GM21367 (cell line): ENCODE data around the gene BUD23.
"Not testable (repeated sequence)": the region's sequence is repeated elsewhere in the genome, so short reads cannot be mapped to it uniquely, and the experiment has no call there.

Experiments used
- ATAC-seq: cut with Tn5 transposase; IDR thresholded peaks from one replicate; pipeline ENCODE4 v1.9.1; 2021; ENCODE audit not compliant: unreplicated experiment

Gene BUD23

DNA sequence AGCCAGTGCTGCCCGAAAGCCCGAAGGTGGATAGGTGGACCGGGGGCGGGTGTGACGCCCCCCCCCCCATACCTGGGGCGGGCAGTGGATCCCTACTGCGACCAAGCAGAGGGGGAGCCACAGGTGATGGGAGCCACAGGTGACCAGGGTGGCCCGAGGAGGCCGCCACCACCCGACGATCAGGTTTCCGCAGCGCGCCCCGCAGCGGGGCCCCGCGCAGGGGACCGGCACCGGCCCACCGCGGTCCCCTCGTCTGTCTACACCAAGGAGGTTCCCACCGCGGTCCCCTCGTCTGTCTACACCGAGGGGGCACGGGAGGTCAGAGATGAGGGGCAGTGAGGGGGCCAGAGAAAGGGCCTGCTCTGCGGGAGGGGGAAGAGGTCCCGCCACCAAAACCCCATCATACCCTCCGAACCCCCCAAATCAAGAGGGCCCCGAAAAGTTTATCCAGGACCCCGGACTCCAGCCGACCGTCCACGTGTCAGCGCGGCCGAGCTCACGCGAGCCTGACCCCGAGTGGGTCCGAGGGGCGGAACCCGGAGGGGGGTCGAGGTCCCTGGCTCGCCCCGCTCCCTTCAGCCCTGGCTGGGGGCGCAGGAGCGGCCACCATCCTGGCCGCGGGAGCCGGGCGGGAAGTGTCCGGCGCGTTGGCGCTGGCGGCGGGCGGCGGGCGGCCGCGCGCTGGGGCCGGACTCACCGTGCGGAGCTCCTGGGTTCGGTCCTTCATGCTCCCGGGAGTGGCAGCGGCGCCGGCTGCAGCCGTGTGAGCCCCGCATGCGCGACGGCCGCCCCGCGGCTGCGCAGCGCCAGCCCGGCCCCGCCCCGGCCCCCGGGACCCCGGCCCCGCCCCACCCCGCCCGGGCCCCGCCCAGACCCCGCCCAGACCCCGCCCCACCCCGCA, 35.8 kb downstream of the BUD23 start, which contains the start of gene STX1A:
Gene STX1A, minus strand, starts transcription at position 765 of the 901 bp plus-strand sequence. Its CDS starts 38 bp downstream, at position 727.
- peak; percentile 54 for ATAC-seq

DNA sequence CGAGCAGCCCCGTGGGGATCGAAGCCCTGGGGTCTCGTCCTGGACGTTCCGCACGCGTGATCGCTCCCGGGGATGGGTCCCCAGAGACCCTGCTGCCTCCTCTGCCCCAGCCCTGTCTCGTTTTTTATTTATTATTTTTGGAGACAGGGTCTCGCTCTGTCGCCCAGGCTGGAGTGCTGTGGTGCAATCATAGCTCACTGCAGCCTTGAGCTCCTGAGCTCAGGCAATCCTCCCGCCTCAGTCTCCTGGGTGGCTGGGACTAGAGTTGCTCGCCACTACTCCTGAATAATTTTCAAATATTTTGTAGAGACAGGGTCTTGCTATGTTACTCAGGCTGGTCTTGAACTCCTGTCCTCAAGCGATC, 36.4 kb downstream of the BUD23 start:
- no peak for ATAC-seq

DNA sequence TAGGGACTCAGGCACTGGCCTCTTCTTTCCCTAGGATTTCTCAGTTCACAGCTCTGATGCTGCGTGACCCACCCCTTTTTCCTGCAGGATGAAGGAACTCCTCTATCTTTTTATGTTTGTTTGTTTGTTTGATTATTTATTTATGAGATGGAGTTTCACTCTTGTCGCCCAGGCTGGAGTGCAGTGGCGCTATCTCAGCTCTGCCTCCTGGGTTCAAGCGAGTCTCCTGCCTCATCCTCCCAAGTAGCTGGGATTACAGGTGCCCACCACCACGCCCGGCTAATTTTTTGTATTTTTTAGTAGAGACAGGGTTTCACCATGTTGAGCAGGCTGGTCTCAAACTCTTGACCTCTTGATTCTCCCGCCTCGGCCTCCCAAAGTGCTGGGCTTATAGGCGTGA, 37.0 kb downstream of the BUD23 start:
- ATAC-seq = not testable (repeated sequence)

DNA sequence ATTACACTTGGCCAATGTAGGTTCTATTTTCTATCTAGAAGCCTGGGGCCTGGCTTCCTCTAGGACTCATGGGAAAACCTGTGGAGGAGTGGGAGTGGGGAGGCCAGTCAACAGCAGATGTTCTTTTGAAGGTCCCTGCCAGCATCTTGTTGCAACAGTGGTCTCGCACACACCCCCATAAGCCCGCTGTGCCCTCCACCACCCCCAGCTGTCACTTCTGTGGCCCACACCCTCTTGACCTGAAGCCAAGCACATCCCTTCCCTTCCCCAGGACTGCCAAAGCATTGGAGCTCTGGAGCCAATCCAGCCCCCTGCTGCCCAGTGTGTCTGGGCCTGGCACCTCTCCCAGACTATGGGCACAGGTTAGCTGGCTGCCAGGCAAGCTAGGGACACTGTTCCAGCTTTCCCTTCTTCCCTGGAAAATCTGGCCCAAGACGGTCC, 38.0 kb downstream of the BUD23 start:
- ATAC-seq = no peak

DNA sequence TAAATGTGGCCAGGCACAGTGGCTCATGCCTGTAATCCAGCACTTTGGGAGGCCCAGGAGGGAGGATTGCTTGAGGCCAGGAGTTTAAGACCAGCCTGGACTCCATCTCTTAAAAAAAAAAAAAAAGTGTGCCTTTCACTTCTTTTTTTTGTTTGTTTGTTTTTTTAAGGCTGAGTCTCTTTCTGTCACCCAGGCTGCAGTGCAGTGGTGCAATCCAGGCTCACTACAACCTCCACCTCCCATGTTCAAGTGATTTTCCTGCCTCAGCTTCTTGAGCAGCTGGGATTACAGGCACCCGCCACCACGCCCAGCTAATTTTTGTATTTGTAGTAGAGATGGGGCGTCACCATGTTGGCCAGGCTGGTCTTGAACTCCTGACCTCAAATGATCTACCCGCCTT, 38.8 kb downstream of the BUD23 start:
- ATAC-seq = not testable (repeated sequence)

DNA sequence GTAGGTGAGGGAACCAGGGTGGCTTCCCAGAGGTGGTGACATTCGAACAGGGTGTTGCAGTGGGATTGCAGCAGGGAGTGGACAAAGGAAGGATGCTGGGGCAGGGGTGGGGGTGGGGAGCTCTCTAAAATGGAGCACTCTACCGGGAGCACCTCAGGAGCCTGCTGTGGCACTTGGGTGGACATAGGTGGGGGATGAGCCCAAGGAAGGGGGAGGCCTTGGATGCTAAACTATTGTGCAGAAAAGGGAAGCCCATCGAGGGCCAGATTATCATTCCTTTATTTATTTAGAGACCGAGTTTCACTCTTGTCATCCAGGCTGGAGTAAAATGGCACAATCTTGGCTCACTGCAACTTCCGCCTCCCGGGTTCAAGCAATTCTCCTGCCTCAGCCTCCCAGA, 39.4 kb downstream of the BUD23 start:
- ATAC-seq = no peak

DNA sequence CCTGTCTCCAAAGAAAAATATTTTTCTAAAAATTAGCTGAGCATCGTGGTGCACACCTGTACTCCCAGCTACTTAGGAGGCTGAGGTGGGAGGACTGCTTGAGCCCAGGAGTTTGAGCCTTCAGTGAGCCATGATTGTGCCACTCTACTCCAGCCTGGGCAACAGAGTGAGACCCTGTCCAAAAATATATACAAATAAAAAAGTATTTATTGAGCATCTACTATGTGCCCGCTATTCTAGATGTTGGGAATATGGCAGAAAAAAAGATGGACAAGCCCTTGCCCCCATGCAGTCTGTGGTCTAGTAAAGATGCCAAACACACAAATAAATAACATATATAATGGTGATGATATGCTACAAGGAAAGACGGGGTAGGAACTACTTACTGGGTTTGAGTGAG, 40.4 kb downstream of the BUD23 start:
- no peak for ATAC-seq

DNA sequence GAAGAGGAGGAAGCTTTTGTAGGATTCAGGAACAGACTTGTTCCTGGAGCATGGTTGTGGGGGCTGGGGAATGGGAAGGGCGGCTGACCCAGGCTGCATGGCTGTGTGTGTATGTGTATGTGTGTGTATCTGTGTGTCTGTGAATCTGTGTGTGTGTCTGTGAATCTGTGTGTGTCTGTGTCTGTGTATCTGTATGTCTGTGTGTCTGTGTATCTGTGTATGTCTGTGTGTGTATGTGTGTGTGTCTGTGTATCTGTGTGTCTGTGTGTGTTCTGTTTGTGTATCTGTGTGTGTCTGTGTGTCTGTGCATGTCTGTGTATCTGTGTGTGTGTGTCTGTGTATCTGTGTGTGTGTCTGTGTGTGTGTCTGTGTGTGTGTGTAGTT, 42.7 kb downstream of the BUD23 start:
- no peak for ATAC-seq

DNA sequence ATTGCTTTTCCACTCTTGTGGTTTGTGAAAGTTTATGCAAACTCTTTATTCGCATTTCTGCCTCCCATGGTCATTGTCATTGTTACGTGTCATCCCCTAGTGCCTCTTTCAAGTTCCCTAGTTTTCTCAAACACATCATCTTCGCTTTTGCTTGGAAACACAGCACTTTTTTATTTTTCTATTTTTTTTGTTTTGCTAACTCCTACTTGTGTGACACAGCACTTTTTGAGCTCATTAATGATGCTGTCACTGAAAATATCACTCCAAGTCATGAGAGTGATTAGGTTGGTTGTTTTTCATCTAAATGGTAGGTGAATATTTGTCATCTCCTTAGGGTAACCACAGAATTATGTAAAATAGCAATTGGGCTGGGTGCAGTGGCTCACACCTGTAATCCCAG, 44.6 kb downstream of the BUD23 start:
- ATAC-seq = no peak

DNA sequence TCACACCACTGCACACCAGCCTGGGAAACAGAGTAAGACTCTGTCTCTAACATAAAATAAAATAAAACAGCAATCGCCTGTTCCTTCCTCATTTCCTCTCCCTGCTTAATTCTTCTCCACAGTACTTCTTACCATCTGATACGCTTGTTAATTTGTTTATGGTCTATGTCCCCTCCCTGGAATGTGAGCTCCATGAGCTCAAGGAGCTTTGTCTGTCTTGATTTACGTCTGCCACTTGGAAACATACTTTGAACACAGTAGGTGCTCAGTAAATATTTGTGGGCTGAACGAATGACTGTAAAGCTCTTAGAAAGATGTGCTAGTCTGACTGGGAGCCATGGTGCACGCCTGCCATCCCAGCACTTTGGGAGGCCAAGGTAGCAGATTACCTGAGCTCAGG, 45.2 kb downstream of the BUD23 start:
- ATAC-seq = no peak

DNA sequence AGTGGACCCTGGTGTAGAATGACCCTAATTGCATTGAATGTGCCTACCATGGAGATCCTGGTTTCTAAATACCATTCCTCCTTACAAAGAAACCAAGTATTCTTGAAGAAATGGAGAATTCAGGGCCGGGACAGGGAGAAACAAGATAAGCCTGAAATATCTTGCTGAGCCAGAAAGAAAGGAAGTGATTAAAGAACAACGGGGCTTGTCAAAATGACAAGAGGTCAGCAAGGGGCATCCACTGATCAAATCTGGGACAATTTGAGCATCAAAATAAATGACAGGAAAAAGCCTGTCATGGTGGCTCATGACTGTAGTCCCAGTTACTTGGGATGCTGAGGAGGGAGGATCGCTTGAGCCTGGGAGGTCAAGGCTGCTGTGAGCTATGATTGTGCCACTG, 47.1 kb downstream of the BUD23 start:
- no peak for ATAC-seq

DNA sequence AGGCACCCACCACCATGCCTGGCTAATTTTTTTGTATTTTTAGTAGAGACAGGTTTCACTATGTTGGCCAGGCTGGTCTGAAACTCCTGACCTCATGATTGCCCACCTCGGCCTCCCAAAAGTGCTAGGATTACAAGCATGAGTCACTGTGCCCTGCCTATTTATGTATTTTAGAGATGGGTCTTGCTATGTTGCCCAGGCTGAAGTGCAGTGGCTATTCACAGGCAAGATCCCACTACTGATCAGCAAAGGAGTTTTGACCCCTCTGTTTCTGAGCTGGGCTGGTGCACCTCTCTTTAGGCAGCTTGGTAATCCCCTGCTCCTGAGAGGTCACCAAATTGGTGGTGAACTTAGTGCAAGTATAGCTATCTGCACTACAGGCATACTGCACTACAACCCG, 49.0 kb downstream of the BUD23 start:
- no peak for ATAC-seq

DNA sequence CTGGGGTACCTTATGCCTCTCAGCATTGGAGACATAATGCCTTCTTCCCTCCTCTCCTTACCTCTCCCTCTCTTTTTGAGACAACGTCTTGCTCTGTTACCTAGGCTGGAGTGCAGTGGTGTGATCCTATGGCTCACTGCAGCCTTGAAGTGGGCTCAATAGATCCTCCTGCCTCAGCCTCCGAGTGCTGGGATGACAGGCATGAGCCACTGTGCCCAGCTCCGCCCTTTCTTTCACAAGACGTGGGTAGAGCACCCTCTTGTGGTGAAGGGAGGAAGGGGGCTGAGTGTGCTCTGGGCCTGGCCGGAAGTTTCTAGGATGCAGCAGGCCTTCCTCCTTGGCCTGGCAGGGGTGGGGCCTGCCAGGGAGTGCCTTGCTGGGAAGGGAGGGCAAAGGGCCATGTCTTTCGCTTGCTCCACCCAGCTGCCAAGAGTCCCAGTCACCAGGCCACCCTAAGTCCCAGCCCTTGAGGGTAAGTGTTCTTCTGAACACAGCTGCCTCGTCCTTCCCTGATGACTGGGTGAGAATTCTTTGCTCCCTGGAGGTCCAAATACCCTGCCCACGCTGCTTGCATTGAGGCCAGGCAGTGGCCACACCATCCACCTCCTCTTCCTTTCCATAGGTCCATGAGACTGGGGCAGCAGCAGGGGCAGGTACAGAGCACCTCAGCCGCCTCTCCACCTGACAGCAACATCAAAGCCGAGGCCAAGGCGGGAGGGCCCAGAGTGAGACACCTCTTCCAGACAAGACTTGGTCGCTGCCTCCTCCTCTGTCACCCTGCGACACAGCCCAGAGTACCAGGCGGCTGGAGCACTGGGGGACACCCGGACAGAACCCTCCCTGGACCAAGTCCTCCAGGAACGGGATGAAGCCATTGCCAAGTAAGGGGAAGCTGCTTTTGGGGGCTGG, 51.5 kb downstream of the BUD23 start:
- no peak for ATAC-seq

DNA sequence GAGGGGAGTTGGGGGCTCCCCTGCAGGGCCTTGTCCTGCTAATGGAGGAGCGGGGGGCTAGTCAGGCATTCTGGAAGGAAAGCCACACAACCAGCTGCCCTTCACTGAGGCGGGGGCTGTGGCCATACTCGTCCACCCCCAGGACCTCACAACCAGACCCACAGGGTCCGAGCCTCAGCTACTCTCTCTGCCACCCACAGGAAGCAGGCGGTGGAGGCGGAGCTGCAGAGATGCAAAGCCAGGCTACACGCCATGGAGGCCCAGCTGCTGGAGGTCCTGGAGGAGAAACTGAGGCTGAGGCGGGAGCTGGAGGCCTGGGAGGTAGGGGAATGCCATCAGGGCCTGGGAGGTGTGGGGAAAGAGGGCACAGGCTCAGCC, 52.1 kb downstream of the BUD23 start:
- ATAC-seq = no peak

DNA sequence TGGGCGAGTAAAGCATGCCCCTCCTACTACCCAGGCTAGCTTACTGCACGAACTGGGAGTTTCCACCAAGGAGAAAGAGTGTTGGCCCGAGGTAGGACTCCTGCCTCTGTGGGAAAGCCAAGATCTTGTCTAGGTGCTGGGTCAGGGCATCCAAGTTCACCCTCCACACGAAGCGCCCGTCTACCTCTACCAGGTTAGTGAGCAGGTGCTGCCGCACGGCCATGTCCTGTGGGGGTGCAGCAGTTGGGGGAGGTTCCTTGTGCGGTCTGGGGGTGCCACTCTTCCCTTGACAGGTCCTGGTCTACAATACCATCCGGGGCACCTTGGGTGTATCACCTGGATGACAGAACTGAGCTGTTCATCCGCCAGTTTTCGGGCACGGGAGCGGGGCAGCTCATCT, 53.5 kb downstream of the BUD23 start:
- no peak for ATAC-seq

DNA sequence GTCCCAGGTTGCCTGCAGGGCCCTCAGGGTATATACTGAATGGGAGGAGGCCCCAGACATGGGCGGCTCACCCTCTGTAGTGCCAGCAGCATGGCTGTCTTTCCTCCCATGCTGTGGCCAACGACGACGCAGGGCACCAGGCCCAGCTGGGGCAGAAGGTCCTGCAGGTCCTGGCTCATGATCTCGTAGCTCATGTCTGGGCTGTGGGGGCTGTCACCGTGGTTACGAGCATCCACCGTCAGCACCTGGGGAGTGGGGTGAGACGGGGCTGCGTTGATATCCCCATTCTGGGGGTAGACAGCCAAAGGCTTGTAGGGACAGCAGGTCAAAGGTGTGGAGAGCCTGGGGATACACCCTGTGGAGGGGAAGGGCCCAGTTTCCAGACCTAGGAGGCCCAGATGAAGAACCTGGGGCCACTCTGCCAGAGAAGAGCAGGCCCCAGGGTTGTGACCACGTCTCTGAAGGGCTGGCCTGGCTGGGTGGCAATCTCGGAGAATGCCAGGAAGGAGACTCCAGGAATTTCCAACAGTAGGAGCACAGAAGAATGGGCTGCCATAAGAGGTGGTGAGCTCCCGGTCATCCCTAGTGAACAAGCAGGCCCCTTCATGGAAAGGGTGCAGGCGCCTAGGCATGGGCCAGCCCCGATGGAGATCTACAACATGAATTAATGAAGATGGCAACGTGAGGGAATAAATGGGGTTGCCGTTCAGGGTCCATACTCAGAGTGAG, 54.3 kb downstream of the BUD23 start:
- ATAC-seq = no peak

DNA sequence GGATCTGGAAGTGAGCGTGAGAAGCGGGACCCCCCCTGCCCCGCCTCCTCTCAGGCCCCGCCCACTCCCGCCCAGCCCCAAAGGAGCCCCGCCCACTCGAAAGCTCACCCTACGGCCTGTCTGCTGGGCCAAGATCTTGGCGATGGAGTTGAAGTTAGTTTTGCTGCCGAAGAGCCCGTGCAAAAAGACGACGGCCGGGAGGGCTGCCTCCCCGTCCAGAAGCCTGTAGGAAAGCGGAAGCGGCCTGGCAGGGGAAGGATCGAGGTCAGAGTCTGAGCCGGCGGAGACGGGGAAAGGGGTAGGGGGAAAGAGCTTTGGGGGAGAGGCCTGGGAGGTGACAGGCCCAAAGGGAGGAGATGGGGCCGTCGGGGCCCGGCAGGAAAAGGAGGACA, 54.8 kb downstream of the BUD23 start:
- ATAC-seq = no peak

DNA sequence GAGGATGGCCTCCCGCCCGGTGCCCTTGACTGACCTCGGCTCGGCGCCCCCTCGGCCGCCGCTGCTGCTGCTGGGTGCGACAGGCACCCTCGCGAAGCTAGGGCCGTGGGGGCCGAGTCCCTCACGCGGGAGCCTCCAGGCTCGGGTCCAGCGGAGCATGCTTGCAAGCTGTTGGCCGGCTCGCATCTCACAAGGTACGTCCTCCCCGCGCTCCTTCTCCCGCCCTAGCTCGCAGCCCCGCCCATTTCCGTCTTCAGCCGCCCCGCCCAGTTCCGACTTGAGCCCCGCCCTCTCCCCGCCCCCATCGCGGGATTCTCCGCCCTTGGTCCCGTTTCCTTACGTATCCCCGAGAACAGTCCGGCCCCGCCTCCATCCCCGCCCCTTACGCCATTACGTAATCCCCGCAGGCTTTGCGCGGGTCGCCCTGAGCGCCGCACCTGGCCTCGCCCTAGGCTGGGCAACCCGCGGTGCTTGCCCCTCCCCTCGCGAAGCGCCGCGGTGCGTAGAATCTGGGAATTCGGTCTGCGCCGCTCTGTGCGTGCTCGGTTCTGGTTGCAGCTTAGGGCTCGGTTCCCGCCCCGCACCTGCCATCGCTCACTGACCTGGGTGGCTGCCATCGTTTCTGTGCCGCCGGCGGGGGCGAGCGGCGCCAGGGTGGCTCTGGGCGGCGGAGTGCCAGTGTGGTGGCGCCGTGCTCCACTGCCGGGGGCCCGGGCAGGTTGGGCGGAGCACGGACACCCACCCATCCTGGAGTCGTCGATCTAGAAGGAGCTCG, 55.4 kb downstream of the BUD23 start, which contains the start of gene ABHD11:
Gene ABHD11, minus strand, starts transcription at position 191 of the 775 bp plus-strand sequence. Its CDS starts 32 bp downstream, at position 159.
- peak; percentile 83 for ATAC-seq

DNA sequence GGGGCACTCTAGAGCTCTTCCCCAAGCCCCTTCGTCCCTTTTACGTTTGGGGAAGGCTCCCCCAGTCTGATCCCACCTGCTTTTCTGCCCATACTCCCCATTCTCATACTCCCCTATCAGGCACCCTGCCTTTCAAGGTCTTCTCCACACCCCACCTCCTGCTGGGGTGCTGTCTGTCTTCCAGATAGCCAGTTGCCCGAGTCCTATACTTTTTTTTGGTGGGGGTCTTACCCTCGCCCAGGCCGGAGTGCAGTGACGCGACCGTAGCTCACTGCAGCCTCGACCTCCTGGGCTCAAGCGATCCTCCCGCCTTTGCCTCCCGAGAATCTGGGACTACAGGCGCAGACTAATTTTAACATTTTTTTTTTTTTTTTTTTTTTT, 56.0 kb downstream of the BUD23 start:
- ATAC-seq = no peak

DNA sequence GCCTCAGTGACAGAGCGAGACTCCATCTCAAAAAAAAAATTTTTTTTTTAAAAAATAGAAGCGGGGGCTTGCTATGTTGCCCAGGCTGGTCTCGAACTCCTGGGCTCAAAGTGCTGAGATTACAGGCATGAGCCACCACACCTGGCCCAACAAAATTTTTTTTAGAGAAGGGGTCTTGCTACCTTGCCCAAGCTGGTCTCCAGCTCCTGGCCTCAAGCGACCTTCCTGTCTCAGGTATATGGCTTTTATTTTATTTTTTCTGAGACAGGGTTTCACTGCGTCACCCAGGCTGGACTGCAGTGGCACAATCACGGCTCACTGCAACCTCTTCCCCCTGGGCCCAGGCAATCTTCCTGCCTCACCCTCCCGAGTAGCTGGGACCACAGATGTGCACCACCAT, 56.8 kb downstream of the BUD23 start:
- ATAC-seq = no peak
